GM11168 (cell line): Measurements from ENCODE around the gene ABCC11.

Experiments
- in situ Hi-C: fragments of 300-500 bp; cut with MboI; formaldehyde crosslinking; loops from one replicate; pipeline ENCODE4 v1.12.0; 2022; ENCODE audit warnings: low sequenced_read_pairs; ENCODE audit not compliant: unreplicated experiment

The ABCC11 gene

DNA sequence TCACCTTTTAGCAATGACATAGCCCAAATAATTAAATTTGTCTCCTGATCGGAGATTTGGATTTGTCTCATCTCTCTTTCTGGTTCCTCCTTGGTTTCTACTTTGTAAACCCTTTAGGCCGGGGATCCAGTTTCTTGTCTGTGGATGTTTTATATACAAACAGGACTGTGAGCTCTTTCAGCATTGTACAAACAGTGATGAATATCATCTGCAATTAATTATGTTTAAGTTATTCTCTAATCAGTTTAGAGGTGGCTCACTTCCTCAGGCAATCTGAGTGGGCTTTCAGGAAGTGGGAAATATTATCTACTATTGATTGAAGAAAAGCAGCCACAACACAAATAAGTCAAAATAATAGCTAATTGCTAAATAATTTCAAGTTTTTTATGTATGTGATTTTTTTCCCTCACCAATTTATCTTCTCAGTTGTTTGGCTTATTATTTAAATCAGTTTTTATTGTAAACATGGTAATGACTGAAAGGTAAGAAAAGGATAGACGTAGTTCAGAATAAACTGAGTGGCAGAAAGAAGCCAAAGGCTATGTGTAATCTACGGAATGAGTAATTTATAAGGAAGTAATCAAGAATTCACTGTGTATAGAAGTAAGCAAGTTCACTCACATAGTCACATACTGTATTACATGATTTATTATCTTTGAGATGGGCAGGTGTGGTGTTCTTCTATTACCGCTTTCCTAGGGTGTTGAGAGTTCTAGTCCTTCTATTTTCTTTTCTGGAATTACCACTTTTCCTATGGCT, 3.4 kb upstream of the ABCC11 start:
- in situ Hi-C loops = no loop called here

GRCh38 chr16:48246066-48246465, 1.3 kb downstream of the ABCC11 start:
- in situ Hi-C loops = loop anchor here (25.0 kb wide), 1 partner anchor 391 kb away; no protein-coding TSS in a partner anchor

DNA sequence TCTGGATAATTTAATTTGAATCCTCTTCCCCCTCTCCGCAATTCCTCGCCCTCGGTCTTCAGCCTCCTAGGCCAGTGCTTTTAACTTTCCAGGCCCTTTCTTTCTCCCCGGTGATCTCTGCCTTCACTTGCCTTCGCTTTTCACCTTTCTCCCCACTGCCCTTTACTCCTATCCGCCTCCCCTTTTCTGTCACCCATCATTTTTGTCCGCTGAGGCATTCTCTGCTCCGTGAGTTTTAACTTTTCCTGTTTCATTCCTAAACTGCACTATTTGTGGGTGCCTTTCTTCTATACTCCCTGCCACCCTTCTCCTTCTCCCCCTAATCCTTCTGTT, 2.5 kb downstream of the ABCC11 start:
- in situ Hi-C loops = loop anchor here (25.0 kb wide), 1 partner anchor 392 kb away; no protein-coding TSS in a partner anchor

- in situ Hi-C loops = loop anchor here (25.0 kb wide), 1 partner anchor 393 kb away; no protein-coding TSS in a partner anchor
Observed at GRCh38 chr16:48244080-48244862, 3.1 kb downstream of the ABCC11 start, which contains the start of gene LONP2. TSS of gene LONP2 (plus strand) at chr16:48244300. CDS start at chr16:48244389, 89 bp downstream.

GRCh38 chr16:48240147-48240546, 7.2 kb downstream of the ABCC11 start:
- in situ Hi-C loops = loop anchor here (25.0 kb wide), 1 partner anchor 397 kb away; no protein-coding TSS in a partner anchor

DNA sequence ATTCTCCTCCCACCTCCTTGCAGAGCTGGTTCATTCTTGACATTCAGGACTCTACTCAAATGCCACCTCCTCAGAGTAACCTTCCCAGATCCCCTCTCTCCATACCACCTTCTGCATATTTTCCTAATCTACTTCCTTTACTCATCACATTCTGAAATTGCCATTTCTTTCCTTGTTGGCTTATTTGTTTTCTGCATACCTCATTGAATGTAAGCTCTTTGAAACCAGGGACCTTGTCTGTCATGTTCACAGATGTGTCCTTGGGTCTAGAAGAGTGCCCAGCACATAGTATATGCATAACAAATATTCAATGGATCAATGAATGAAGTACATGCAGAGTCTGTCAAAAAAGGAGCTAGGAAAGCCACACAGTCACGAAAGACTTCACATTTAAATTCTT, 11.1 kb downstream of the ABCC11 start:
- in situ Hi-C loops = loop anchor here (25.0 kb wide), 1 partner anchor 401 kb away; no protein-coding TSS in a partner anchor

DNA sequence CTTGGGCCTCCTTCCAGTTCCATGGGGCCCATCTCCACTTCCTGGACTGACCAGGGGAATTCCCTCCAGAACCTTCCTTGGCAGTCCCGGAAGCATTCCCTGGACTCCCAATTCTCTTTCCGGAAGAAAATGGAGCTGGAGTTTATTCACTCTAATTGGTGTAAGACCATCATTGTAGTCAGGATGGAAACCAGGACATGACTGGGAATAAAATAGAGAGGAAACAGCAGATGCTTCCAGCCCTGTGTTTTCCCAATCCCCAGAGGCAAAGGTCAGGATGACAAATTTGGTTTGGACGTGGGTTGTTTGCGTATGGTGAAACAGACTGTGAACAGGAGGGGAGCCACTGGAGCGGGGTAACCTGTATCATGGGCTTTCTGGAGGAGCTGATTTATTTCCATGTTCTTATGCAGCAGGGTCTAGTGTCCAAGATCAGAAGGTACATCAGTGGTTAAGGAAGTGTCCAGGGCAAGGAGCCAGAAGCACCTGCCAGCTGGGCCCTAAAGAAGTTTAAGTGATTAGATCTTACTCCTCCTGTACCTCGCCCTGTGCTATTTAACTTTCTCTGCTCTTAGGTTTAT, 11.7 kb downstream of the ABCC11 start:
- in situ Hi-C loops = loop anchor here (25.0 kb wide), 1 partner anchor 402 kb away; no protein-coding TSS in a partner anchor

- in situ Hi-C loops = loop anchor here (25.0 kb wide), 1 partner anchor 402 kb away; no protein-coding TSS in a partner anchor
Observed at GRCh38 chr16:48235058-48235555, 12.2 kb downstream of the ABCC11 start.

DNA sequence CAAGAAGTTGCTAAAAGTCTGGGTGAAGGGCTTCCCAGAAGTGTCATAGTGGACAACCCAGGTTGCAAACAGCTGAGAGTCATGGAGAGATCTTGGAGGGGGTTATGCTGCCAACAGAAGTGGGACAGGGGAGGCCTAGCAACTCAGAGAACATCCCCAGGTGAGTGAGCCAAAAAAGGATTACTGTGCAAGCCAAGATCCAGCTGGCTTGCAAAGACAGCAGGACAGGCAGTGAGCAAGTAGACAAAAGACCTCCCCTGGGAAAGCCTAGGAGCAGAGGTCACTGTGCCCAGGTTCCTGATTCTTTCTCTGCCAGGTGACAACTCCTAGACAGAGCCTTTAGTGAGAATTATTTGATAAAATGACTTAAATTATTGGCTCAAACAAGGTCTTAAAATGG, 12.7 kb downstream of the ABCC11 start:
- in situ Hi-C loops = loop anchor here (25.0 kb wide), 1 partner anchor 403 kb away; no protein-coding TSS in a partner anchor

DNA sequence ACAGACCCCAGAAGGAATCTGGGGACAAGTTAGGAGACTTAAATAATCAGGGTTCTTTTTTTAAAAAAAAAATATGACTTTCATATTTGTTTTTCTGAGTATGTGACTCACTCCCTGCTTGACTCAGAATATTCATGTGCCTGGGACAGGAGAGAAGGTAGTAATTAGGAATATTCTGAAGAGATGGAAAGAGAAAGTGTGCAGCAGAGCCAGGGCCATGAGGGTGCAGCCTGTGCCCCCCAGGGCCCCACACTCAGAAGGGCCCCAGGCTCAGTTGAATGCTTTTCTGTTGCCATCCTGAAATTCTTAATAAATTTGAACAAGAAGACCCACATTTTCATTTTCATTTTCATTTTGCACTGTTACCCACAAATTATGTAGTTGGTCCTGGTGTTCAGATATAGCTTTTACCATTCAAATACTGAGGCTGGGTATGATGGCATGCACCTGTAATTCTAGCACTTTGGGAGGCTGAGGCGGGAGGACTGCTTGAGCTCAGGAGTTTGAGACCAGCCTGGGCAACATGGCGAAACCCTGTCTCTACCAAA, 14.8 kb downstream of the ABCC11 start:
- in situ Hi-C loops = loop anchor here (25.0 kb wide), 1 partner anchor 405 kb away; no protein-coding TSS in a partner anchor

- in situ Hi-C loops = loop anchor here (25.0 kb wide), 1 partner anchor 405 kb away; no protein-coding TSS in a partner anchor
Observed at GRCh38 chr16:48231727-48232492, 15.4 kb downstream of the ABCC11 start.

GRCh38 chr16:48225456-48225855, 21.9 kb downstream of the ABCC11 start:
- in situ Hi-C loops = loop anchor here (25.0 kb wide), 1 partner anchor 412 kb away; no protein-coding TSS in a partner anchor

GRCh38 chr16:48223490-48223889, 23.8 kb downstream of the ABCC11 start:
- in situ Hi-C loops = no loop called here

DNA sequence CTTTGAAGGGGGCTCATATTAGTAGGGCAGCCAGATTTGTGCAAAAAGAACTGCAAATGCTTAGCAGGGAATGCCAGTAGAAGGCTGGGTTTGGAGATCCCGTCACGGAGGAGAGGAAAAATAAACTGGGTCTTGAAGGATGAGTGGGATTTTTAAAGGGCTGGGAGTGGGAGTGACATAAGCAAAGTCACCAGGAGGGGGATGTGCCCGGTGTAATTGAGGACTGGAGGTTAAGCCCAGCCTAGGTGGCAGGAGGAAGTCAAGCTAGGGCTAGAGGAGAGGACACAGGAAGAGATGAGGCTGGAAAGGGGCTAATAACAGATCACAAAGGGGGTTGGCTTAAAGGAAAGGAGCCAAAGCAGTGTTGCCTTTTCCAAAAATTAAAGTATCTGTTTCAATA, 26.4 kb downstream of the ABCC11 start:
- in situ Hi-C loops = no loop called here

DNA sequence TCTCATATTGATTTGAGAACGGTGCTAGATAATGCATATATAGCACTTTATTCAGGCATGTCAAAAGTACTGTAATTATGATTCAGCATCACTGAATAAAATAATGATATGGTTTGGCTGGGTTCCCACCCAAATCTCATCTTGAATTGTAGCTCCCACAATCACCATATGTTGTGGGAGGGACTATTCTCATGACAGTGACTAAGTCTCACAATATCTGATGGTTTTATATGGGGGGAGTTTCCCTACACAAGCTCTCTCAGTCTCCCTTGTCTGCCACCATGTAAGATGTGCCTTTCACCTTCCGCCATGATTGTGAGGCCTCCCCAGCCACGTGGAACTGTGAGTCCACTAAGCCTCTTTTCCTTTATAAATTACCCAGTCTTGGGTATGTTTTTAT, 28.9 kb downstream of the ABCC11 start:
- in situ Hi-C loops = no loop called here

GRCh38 chr16:48217708-48218107, 29.6 kb downstream of the ABCC11 start:
- in situ Hi-C loops = no loop called here

DNA sequence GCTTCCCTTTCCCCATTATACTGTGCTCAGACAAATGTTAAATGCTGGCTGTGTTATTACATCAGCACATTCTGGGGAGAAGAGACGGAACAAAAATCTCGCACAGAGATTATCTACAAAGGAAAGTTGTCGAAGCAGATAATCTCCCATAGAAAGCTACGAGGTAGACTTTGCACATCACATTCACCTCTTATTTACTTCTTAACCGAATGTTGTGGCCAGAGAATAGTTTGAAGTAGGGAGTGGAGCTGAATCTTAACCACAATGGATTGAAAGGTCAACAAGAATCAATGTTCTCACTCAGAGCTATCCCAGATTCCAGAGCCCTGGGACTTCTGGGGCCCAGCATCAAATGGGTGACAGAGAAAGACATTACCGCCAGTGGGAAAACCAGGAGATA, 31.6 kb downstream of the ABCC11 start:
- in situ Hi-C loops = no loop called here

GRCh38 chr16:48212033-48212432, 35.3 kb downstream of the ABCC11 start:
- in situ Hi-C loops = no loop called here

- in situ Hi-C loops = no loop called here
Observed at GRCh38 chr16:48210747-48211146, 36.6 kb downstream of the ABCC11 start.
